Natural killer cell (primary cell): ENCODE measurements around the gene OSBPL6. TPM values are rescaled to one million over a fixed set of nuclear protein-coding genes. Genes with fewer than 3 reads are reported as not detected.

Source experiments
- ATAC-seq, 3 donors: fragments of 150-1000 bp in 2 of 3; fragments of 200-7000 bp in 1 of 3; cut with Tn5 transposase; 1 replicate in 1 of 3; 2 replicates in 2 of 3; pipeline ENCODE4 v1.10.0; 2021; ENCODE audit warnings: mild to moderate bottlenecking in 2 of 3, moderate library complexity in 2 of 3
- DNase-seq, 2 donors: peaks; one replicate each; pipeline versions ENCODE4 v3.0.0 to v3.0.0-alpha.2; 2013 to 2021; ENCODE audit warnings: mixed read lengths in 1 of 2
- H3K27ac ChIP-seq: one replicate; pipeline ENCODE4 v1.5.1; 2013; ENCODE audit warnings: mild to moderate bottlenecking, low read length
- H3K27me3 ChIP-seq: one replicate; pipeline ENCODE4 v1.6.1; 2013; ENCODE audit warnings: low read length; ENCODE audit not compliant: control insufficient read depth, insufficient read depth
- H3K36me3 ChIP-seq: one replicate; pipeline ENCODE4 v1.6.1; 2013; ENCODE audit warnings: low read length; ENCODE audit not compliant: control insufficient read depth, insufficient read depth
- H3K4me1 ChIP-seq: one replicate; pipeline ENCODE4 v1.6.1; 2013; ENCODE audit warnings: low read length; ENCODE audit not compliant: control insufficient read depth, insufficient read depth
- H3K4me3 ChIP-seq: one replicate; pipeline ENCODE4 v1.5.1; 2013; ENCODE audit warnings: low read length
- H3K9me3 ChIP-seq: one replicate; pipeline ENCODE4 v1.6.1; 2013; ENCODE audit warnings: low read length; ENCODE audit not compliant: control insufficient read depth, insufficient read depth
- H3K27ac Mint-ChIP-seq, 2 donors: one replicate each; pipeline ENCODE4 v1.8.0; 2022; ENCODE audit warnings: mild to moderate bottlenecking in 2 of 2, mixed read lengths in 2 of 2, moderate library complexity in 1 of 2
- H3K27me3 Mint-ChIP-seq, 2 donors: one replicate each; pipeline ENCODE4 v1.8.0; 2022; ENCODE audit warnings: low read depth in 2 of 2, mixed read lengths in 2 of 2
- H3K36me3 Mint-ChIP-seq: one replicate; pipeline ENCODE4 v1.8.0; 2022; ENCODE audit warnings: mixed read lengths
- H3K4me1 Mint-ChIP-seq, 2 donors: one replicate each; pipeline ENCODE4 v1.8.0; 2022; ENCODE audit warnings: mixed read lengths in 2 of 2
- H3K4me3 Mint-ChIP-seq: one replicate; pipeline ENCODE4 v1.8.0; 2022; ENCODE audit warnings: mild to moderate bottlenecking, moderate library complexity, mixed read lengths
- H3K9me3 Mint-ChIP-seq, 2 donors: one replicate each; pipeline ENCODE4 v1.8.0; 2022; ENCODE audit warnings: mixed read lengths in 2 of 2
- CTCF ChIP-seq: fragments of 200-600 bp; IDR thresholded peaks from one replicate; pipeline ENCODE4 v1.8.0; 2022; ENCODE audit warnings: antibody characterized with exemption
- WGBS: methylation state at CpG from one replicate; pipeline ENCODE4 v1.1.7; 2013; ENCODE audit warnings: missing lambda C conversion rate; ENCODE audit not compliant: insufficient coverage; 5-methylcytosine and 5-hydroxymethylcytosine counted together
- intact Hi-C: fragments of 100-400 bp; cut with micrococcal nuclease; formaldehyde crosslinking; loops from one replicate; pipeline ENCODE4 v1.14.2; 2022
- total RNA-seq, 4 donors: library from RNA; stranded (reverse); fragments of 120-200 nt in 1 of 4; gene quantifications; one replicate each; pipeline versions ENCODE4 v1.2.3 to v1.2.4, GENCODE V29; 2013 to 2022

OSBPL6 gene
- total RNA-seq, 3 donors from 2014 or later (not counting 1 experiment from before 2014, with no cell fraction given), result not detected

DNA sequence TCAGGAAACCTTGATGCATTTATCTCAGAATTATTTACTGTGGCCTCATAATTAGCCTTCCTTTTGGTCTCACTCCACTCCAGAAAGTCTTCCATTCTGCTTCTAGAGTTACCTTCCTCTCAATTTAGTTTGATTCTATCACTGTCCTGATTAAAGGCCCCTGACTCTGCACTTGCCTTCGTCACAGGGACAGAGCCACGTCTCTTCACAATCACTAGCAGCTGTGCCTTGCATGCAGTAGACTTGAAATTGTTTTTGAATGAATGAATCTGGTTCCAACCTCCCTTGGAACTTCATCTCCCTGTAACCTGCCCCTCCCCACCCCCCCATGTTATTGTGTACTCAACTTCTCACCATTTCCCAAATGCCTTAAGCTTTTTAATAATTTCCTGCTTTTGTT, 52.4 kb downstream of the OSBPL6 start:
- H3K4me3 Mint-ChIP-seq, result no peak overlapping the region
- no peak overlapping the region for H3K4me3 ChIP-seq
- H3K4me1 ChIP-seq, result no peaks in the 10 kb centered on the region
- intact Hi-C loops, result no loop called here
- H3K36me3 Mint-ChIP-seq, result no peaks in the 10 kb centered on the region
- ATAC-seq (no peak), DNase-seq (no peak)
- H3K9me3 ChIP-seq, result no peaks in the 10 kb centered on the region
- no peaks in the 10 kb centered on the region for H3K36me3 ChIP-seq
- no peaks in the 10 kb centered on the region for H3K4me1 Mint-ChIP-seq
- no peak overlapping the region for H3K27ac Mint-ChIP-seq
- no peak overlapping the region for H3K27ac ChIP-seq
- no peaks in the 10 kb centered on the region for H3K9me3 Mint-ChIP-seq
- 76% methylated on average over 2 of the region's 2 CpGs for WGBS
- TF ChIP-seq CTCF, result no peak
- peaks cover 7 to 11% of the 10 kb centered on the region in 2 donors for H3K27me3 Mint-ChIP-seq
- H3K27me3 ChIP-seq, result no peaks in the 10 kb centered on the region

GRCh38 chr2:178247250-178247649, 52.9 kb downstream of the OSBPL6 start:
- no peaks in the 10 kb centered on the region for H3K36me3 Mint-ChIP-seq
- H3K27me3 Mint-ChIP-seq, result peaks cover 7 to 13% of the 10 kb centered on the region in 2 donors
- ATAC-seq, result no peak
- DNase-seq, result no peak
- no peaks in the 10 kb centered on the region for H3K27me3 ChIP-seq
- no peak overlapping the region for H3K4me3 ChIP-seq
- TF ChIP-seq CTCF, result no peak
- H3K4me1 ChIP-seq, result no peaks in the 10 kb centered on the region
- H3K9me3 Mint-ChIP-seq, result no peaks in the 10 kb centered on the region
- no peak overlapping the region for H3K27ac Mint-ChIP-seq
- no peak overlapping the region for H3K27ac ChIP-seq
- intact Hi-C loops, result no loop called here
- H3K9me3 ChIP-seq, result no peaks in the 10 kb centered on the region
- 71% methylated on average over 1 of the region's 1 CpG for WGBS
- H3K4me3 Mint-ChIP-seq, result no peak overlapping the region
- H3K4me1 Mint-ChIP-seq, result no peaks in the 10 kb centered on the region
- H3K36me3 ChIP-seq, result no peaks in the 10 kb centered on the region

DNA sequence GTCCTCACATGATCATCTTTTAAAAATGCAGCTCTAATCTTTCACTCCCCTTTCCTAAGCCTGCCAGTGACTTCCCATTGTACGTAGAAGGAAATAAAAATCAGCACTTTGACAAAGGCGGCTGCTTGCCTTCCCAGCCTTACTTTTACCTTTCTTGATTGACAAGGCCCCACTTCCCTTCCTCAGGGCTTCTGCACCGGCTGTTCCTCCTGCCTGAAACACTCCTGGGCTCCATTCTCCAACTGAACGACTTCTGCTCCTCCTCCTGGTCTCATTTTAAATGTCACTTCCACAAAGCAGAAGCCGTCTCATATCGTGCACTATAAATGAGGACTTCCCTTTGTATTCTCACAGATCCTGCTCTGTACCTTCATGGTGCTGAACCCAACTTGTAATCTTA, 56.1 kb downstream of the OSBPL6 start:
- DNase-seq (no peak), ATAC-seq (no peak)
- Histone ChIP-seq H3K9me3 (no peaks in the 10 kb centered on the region), H3K36me3 (no peaks in the 10 kb centered on the region), H3K27me3 (no peaks in the 10 kb centered on the region), H3K4me3 (no peak overlapping the region), H3K27ac (no peak overlapping the region), H3K4me1 (no peaks in the 10 kb centered on the region)
- no peak for TF ChIP-seq CTCF
- no peak overlapping the region for H3K4me3 Mint-ChIP-seq
- H3K27me3 Mint-ChIP-seq, result peaks cover 0 to 9% of the 10 kb centered on the region in 2 donors
- H3K9me3 Mint-ChIP-seq, result no peaks in the 10 kb centered on the region
- H3K36me3 Mint-ChIP-seq, result no peaks in the 10 kb centered on the region
- no peaks in the 10 kb centered on the region for H3K4me1 Mint-ChIP-seq
- no peak overlapping the region for H3K27ac Mint-ChIP-seq
- 42% methylated on average over 6 of the region's 6 CpGs for WGBS
- intact Hi-C loops, result no loop called here

GRCh38 chr2:178251151-178251955, 57.0 kb downstream of the OSBPL6 start:
- intact Hi-C loops, result no loop called here
- Mint-ChIP-seq H3K4me3 (no peak overlapping the region), H3K27me3 (peaks cover 0 to 7% of the 10 kb centered on the region in 2 donors), H3K4me1 (no peaks in the 10 kb centered on the region), H3K9me3 (no peaks in the 10 kb centered on the region), H3K27ac (no peak overlapping the region), H3K36me3 (no peaks in the 10 kb centered on the region)
- no peak for DNase-seq
- Histone ChIP-seq H3K4me1 (no peaks in the 10 kb centered on the region), H3K4me3 (no peak overlapping the region), H3K36me3 (no peaks in the 10 kb centered on the region), H3K27ac (no peak overlapping the region), H3K27me3 (no peaks in the 10 kb centered on the region), H3K9me3 (no peaks in the 10 kb centered on the region)
- WGBS, result 98% methylated on average over 4 of the region's 7 CpGs
- ATAC-seq, result no peak
- no peak for TF ChIP-seq CTCF
